GM21360 (cell line): Measurements from ENCODE around the gene NDRG4.

ENCODE experiments used
- ATAC-seq: cut with Tn5 transposase; IDR thresholded peaks from one replicate; pipeline ENCODE4 v1.9.1; 2021; ENCODE audit warnings: mild to moderate bottlenecking, moderate library complexity; ENCODE audit not compliant: unreplicated experiment

The NDRG4 gene, protein sequence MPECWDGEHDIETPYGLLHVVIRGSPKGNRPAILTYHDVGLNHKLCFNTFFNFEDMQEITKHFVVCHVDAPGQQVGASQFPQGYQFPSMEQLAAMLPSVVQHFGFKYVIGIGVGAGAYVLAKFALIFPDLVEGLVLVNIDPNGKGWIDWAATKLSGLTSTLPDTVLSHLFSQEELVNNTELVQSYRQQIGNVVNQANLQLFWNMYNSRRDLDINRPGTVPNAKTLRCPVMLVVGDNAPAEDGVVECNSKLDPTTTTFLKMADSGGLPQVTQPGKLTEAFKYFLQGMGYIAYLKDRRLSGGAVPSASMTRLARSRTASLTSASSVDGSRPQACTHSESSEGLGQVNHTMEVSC

GRCh38 chr16:58499615-58500351 is at the start of gene NDRG4:
Gene NDRG4, plus strand, starts transcription at chr16:58500143. Its CDS starts 106 bp downstream, at chr16:58500249.
- no peak for ATAC-seq

GRCh38 chr16:58450590-58450989 is 49.4 kb upstream of the NDRG4 start:
- no peak for ATAC-seq

GRCh38 chr16:58451265-58451689 is 48.7 kb upstream of the NDRG4 start:
- ATAC-seq: no peak

DNA sequence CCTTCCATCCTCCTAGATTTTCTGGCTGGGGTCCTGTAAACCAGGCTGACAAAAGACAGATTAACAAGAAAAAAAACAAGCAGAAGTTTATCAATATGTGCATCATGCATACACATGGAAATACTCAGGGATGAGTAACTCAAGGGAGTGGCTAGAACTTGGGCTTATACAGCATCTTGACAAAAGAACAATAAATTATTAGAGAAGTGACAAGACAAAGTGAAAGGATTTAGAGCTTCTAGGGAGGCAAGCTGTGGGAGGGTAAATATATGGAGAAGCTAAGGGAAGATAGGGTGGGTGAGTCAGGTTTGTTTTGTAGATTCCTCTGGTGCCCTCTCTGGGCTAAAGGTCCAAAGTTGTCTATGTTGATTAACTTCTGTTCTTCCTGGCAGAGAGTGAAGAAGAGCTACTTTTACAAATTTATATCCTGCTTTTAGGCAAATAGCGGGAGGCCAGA is 48.0 kb upstream of the NDRG4 start:
- no peak for ATAC-seq

GRCh38 chr16:58452640-58453039 is 47.3 kb upstream of the NDRG4 start:
- ATAC-seq: no peak

DNA sequence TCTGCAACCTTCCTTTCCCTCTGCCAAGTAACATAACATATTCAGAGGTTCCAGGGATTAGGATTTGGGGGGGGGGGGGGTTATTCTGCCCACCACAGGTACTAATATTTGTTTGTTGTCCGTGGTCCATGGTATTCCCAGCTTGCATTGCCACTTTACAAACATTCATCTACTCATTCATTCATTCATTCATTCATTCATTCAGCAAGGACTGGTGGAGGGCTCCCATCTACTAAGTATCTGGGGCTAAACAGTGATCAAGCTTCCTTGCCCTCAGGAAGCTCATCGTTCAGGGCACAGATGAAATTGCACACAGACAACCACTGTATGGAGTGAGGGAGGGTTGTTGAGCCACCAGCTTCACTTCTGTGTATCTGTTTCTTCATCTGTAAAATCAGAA is 45.8 kb upstream of the NDRG4 start:
- ATAC-seq: no peak

DNA sequence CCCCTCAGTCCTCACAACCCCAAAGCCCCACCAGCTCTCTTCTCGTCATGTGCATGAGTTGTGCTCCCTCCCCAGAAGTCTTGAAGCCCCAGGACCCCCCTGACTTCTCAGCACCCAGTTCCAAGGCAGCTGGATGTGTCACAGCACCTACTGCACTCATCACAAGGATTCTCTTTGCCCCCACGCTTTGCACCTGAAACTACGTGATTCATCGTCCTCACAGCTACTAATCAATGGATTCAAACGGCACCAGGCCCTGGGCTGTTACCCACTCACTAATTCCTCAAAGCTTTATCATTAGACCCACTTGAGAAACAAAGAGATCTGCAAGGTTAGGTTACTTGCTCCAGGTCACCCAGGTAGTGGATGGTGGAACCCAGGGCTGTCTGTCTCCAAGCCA is 45.1 kb upstream of the NDRG4 start:
- ATAC-seq: no peak

DNA sequence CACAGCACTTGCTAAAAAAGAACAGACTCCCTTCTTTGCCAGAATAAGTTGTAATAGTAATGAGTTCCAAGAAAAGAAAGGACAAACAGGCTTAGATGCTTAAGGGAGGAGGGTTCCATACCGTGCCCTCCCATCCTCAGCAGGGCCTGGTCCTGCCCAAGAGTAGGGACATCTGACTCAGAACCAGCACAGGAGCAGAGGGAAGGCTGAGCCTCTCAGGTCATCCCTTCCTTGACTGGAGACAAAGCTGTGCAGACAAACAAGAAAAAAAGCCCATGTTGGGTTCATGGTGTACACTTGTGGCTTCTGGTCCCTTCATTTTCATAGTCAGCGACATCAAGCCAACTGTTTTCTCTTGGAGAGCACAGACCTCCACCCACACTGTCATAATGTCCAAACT is 44.2 kb upstream of the NDRG4 start:
- ATAC-seq: no peak

DNA sequence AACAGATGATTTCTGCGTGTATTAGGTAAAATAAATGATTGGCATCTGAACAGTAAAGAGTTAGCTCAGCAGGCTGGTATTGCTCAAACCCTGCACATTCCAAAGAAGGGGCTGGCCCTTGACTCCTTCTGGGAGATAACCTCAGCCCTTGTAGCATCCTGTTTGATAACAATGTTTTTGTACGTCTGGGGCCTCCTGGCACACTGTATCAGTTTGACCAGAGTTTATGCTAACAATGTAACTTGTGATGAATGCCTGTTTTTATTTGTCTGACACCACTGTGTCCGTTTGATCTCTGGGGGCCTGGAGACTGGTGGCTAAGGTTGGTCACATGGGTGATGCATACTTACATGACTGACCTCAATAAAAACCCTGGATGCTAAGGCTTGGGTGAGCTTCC is 43.8 kb upstream of the NDRG4 start:
- ATAC-seq: no peak

GRCh38 chr16:58458606-58459343 is 41.2 kb upstream of the NDRG4 start:
- no peak for ATAC-seq

GRCh38 chr16:58459344-58460218 is 40.4 kb upstream of the NDRG4 start:
- no peak for ATAC-seq

DNA sequence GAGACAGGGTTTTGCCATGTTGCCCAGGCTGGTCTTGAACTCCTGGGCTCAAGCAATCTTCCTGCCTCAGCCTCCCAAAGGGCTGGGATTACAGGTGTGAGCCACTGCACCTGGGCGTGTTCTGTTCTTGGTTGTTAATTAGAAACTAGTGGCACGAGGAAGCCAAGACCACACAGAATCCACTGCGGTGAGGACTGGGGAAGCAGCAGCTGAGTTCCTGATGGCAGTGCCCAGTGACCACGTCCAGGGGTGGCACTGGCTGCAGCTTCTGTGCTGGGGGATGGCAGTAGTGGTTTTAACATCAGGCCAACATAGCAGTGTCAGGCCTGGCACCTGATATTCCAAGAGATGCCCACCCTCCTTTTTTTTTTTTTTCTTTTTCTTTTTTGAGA is 39.7 kb upstream of the NDRG4 start:
- ATAC-seq: no peak

DNA sequence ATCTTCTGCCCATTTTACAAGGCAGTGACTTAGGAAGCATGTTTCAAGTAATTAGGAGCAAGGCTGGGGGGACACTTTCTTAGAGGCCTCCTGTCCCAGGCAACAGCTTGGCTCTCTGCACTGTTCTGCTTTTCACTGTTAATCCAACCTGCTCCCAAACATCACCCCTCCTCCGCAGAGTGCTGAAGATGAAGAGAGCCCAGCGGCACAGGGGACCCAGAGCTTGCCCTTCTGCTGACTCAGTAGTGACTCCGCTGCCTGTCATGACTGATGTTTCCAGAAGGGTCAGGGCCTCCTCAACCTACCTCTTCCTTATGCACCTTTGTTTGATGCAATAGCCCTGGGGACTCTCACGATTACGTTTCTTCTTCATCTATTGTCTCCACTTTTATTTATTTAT is 38.9 kb upstream of the NDRG4 start:
- ATAC-seq: no peak

DNA sequence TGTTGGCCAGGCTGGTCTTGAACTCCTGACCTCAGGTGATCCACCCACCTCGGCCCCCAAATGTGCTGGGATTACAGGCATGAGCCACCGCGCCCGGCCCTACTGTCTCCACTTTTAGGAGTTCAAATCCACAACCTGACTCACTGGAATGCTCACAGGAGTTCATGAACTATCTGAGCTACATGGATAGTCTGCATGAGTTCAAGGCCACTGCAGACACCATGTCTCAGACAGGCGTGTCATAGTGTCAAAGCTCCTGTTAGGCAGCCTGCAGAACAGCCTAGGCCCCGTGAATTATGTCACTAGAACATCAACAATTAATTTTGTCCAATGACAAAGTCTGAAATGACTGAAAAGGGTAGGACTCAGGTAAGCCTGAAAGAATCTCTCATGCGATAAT is 38.3 kb upstream of the NDRG4 start:
- ATAC-seq: no peak

GRCh38 chr16:58462089-58462488 is 37.9 kb upstream of the NDRG4 start:
- ATAC-seq: no peak

- ATAC-seq: no peak
Observed at GRCh38 chr16:58462499-58462996, 37.4 kb upstream of the NDRG4 start.

- ATAC-seq: no peak
Observed at GRCh38 chr16:58462997-58463941, 36.7 kb upstream of the NDRG4 start.

DNA sequence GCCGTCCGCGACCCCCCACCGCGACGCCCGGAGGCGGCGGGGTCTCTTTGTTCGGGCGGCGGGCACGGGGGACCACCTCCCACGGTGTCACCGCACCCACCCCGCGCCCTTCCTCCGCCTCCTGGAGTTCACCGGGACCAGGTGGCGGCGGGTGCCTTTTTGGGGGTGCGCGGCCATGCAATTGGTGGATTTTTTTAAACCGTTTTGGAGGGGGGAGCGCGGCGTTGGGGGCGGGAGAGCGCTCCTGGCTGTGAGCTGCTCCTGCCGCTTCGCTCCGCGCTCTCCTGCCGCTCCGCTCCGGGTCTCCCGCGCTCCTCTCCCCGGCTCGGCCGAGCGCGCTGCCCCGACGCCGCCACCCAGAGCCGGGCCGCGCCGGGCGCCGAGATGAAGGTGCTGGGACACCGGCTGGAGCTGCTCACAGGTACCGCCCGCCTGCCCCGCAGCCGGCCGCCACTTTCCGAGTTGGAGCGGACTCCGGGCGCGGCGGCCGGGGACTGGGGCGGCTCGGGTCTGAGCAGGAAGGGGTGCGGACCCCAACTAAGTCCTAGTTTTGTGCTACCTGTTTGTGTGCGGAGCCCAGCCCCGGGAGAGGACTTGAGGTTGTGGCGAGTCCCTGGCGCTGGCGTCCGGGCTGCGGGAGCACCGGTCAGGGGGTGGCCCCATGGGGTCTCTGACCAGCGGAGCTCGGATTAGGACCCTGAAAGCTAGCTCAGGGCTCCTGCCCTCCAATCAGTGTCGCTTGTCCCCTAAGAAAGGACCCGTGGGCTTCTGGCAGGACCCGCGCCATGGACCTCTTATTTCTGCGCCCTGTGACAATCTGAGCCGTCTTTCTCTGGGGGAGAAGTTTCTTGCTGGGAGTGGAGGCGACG is 35.7 kb upstream of the NDRG4 start:
- ATAC-seq: no peak
